ENCODE results near the gene TMEM107.
"Not testable (repeated sequence)": the region's sequence is repeated elsewhere in the genome, so short reads cannot be mapped to it uniquely, and the experiment has no call there.

TMEM107 gene

GRCh38 chr17:8176197-8176940, at the start of gene TMEM107:
Gene TMEM107 (minus strand): TSS chr17:8176380. CDS start chr17:8176286, 94 bp downstream.
- DNase-seq (ENCODE audit: low read depth in 2 of 2, low spot score in 1 of 2): peak; percentile 63 to 69

DNA sequence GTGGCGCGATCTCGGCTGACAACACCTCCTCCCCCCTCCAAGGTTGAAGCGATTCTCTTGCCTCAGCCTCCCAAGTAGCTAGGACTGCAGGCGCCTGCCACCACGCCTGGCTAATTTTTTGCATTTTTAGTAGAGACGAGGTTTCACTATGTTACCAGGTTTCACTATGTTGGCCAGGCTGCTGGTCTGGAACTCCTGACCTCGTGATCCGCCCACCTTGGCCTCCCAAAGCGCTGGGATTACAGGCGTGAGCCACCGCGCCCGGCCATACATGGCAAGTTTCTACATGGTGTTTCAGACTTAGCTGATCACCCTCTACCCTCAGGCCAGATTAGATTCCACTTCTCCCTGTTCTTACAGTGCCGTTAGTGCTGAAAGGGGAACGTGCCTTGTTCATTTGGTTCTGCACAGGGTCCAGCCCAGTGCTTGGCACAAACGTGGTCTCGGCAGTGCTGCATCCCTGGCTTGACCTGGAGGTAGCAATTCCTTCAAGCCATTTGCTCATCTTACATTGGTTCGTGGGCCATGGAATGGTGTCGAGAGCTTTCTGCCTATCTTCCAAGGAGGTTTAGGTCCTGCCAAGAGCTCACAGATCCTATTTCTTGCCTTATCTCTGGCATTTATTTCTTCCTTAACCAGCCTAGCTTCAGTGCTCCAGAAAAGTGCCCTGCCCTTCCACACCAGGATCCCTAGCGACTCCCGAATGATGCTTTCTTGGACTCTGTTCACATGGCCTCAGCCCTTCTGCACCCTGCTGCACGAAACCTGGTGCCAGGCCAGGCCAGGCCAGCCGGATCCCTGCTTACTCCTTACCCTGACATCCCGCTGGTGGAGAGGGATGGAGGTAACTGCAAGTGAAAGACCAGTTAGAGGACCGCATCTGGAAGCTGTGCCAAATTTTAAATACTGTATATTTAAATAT, 49.0 kb upstream of the TMEM107 start:
- no peak for DNase-seq (ENCODE audit: low read depth in 2 of 2, low spot score in 1 of 2)

DNA sequence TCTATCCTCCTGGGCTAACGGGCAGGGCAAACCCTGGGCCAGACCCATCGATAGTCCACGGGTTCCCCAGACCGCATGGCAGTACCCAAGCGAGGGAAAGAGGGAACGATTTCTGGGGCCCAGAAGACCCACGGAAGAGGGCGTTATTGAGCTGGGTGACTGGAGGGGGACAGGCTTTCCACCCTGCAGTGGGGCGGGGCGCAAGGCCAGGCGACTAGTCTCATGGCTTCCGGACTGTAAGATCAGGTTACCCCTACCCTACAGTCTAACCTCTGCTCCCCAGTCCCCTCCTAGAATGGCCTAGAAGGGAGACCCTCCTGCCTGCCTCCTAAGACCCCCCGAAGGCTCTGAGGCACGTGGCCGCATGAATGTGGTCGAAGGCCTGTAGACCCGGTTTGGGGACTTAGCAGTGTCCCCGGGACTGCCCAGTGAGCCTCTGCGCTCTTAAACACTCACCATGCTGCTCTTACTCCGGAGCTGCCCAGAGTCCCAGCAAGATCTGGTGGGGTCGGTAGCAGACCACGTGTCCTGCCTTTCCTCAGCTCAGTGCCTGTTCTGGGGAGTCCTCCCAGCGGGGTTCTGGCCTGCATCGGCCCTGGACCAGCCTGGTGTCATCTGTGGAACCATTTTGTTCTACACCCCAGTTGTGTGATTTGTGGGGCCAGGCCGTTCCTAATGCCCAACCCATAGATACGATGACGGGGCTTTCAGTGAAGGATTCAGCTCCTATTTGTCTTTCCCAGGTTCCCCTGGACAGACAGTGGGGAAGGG, 47.4 kb upstream of the TMEM107 start:
- DNase-seq (ENCODE audit: low read depth in 2 of 2, low spot score in 1 of 2): no peak

DNA sequence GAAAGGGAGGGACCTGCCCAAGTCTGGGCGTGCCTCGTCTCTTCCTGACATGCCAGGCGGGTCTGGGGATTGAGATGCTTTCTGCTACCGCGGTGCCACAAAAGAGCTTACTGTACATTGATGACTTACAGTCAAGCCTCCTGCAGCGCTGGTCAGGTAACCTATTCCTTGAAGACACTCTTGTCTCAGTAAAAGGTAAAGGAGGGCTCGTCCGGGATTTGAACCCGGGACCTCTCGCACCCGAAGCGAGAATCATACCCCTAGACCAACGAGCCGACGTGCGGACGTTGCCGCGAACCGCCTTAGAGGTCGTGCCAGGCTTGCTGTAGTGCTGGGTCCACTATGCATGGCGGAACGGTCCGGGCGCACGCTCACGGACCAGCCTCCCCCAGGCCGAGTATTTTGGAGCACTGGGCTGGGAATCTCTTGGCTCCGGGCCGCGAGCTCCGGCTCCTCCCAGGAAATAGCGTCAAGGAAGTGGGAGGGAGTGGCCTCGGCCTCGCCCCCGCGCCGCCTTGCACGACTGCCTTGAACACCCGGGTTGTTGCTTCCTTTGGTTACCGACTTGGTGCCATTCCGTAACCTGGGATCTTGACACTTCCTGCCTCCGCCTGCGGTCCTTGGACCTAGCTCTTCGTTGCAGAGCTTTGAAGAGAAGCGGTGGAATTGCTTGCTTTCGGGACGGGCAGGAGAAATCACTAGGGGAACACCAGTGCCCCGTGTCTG, 46.6 kb upstream of the TMEM107 start:
- peak; percentile 85 to 86 for DNase-seq (ENCODE audit: low read depth in 2 of 2, low spot score in 1 of 2)

DNA sequence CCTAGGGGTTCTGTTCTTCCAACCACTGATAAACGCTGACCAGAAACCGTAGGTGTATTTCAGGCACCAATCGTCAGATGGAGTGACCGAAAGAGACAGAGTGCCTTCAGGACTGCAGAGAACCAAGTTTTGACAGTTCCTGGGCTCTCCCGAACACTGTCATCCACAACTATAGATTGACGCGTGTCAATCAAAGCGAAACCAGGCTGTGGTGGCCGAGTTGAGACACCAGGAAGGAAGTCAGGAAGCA, 46.1 kb upstream of the TMEM107 start:
- DNase-seq (ENCODE audit: low read depth in 2 of 2, low spot score in 1 of 2): no peak

DNA sequence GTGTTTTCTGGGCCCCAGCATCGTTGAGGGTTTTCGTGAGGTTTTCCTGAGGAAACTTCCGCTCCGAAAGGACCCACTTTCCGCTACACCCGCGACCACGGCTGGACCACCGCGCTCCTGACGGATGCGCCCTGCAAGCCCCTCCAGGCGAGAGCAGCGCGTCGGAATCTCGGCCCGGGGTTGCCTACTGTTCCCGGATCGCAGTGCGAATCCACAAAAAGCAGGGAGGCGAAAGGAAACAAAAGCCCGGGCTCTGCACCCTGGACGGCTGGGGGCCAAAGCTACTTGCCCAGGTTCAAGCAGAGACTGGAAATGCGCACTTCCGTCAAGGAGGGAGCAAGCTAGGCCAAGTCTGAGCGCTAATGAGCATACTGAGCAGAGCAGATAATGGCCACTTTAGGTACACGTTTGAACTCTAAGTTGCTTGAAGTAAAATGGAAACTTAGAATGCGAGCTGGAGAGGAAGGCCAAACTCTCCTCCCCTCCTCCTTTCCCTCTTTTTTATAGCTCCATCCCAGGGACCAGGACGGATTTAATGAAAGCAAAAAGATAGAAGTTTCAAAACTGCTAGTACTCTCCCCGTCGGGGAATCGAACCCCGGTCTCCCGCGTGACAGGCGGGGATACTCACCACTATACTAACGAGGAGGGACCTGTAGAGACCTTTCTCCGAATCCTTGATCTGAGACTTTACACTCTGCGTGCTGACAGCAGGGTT, 45.6 kb upstream of the TMEM107 start:
- peak; percentile 80 to 84 for DNase-seq (ENCODE audit: low read depth in 2 of 2, low spot score in 1 of 2)

GRCh38 chr17:8220783-8221662, 44.8 kb upstream of the TMEM107 start:
- peak; percentile 76 to 77 for DNase-seq (ENCODE audit: low read depth in 2 of 2, low spot score in 1 of 2)

DNA sequence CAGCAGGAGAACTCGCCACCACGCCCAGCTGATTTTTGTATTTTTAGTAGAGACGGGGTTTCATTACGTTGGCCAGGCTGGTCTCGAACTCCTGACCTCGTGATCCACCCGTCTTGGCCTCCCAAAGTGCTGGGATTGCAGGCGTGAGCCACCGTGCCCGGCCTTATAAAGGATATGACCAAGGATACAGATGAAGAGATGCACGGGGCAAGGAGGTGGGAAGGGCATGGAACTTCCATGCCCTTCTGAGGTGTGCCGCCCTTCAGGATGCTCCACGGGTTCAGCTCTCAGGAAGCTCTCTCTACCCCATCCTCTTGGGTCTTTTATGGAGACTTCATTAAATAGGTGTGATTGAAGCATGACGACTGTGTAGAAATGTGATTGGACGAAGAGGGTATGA, 37.8 kb upstream of the TMEM107 start:
- not testable (repeated sequence) for DNase-seq (ENCODE audit: low read depth in 2 of 2, low spot score in 1 of 2)

DNA sequence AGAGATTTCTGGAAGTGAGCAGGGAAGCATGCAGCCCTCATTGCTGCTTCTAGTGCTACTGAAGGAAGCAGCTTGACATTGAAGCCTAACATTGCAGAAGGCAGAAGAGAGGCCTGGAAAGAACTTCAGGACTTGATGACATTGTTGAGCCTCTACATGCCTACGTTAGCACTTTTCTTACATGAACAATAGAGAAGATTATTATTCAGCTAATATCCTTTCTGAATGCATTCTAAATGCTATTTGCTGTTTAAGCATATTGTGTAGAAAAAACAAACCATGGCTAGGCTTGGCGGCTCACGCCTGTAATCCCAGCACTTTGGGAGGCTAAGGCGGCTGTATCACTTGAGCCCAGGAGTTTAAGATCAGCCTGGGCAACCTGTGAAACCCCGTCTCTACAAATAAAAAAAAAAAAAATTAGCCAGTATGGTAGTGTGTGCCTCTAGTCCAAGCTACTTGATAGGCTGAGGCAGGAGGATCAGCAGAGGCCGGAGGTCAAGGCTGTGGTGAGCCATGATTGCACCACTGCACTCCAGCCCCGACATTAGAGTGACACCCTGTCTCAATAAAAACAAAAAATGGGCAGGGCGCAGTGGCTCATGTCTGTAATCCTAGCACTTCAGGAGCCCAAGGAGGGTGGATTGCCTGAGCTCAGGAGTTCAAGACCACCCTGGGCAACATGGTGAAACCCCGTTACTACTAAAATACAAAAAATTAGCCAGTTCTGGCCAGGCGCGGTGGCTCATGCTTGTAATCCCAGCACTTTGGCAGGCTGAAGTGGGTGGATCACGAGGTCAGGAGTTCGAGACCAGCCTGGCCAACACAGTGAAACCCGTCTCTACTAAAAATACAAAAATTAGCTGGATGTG, 36.4 kb upstream of the TMEM107 start:
- no peak for DNase-seq (ENCODE audit: low read depth in 2 of 2, low spot score in 1 of 2)

DNA sequence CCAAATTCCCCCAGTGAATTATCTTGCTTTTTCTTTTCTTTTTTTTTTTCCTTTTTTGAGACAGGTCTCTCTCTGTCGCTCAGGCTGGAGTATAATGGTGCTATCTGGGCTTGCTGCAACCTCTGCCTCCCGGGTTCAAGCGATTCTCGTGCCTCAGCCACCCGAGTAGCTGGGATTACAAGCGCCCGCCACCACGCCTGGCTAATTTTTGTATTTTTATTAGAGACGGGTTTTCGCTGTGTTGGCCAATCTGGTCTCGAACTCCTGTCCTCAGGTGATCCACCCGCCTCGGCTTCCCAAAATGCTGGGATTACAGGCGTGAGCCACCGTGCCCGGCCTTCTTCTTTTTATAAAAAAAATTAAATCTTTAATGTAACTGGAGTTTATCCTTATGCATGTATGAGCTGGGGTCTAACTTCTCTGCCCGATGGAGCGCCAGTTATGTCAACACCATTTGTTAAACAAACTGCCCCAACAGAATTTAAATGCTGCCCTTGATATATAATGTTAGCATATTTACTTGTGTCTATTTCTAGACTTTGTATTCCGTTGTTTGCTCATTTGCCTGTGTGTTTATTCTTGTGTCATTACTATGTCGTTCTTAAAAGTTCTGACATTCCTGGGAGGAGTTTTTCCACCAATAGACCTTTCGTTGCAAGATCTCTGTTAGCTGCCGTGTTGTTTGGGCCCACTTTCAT, 34.7 kb upstream of the TMEM107 start:
- no peak for DNase-seq (ENCODE audit: low read depth in 2 of 2, low spot score in 1 of 2)

GRCh38 chr17:8209907-8210760, 34.0 kb upstream of the TMEM107 start, which contains the start of gene AURKB:
Gene AURKB (minus strand): TSS chr17:8210575. CDS start chr17:8210224, 351 bp downstream.
- peak; percentile 73 to 83 for DNase-seq (ENCODE audit: low read depth in 2 of 2, low spot score in 1 of 2)

DNA sequence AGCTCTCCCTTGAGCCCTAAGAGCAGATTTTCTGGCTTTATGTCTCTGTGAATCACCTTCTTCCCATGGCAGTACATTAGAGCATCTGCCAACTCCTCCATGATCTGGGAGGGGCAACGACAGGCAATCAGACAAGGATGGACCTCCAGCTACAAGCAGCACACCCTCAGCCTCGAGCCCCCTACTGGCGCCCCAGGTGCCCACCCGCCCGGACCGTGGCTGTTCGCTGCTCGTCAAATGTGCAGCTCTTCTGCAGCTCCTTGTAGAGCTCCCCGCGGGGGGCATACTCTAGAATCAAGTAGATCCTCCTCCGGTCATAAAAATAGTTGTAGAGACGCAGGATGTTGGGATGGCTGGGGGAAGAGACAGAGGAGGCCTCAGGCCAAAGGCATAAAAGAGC, 30.4 kb upstream of the TMEM107 start:
- DNase-seq (ENCODE audit: low read depth in 2 of 2, low spot score in 1 of 2): no peak

DNA sequence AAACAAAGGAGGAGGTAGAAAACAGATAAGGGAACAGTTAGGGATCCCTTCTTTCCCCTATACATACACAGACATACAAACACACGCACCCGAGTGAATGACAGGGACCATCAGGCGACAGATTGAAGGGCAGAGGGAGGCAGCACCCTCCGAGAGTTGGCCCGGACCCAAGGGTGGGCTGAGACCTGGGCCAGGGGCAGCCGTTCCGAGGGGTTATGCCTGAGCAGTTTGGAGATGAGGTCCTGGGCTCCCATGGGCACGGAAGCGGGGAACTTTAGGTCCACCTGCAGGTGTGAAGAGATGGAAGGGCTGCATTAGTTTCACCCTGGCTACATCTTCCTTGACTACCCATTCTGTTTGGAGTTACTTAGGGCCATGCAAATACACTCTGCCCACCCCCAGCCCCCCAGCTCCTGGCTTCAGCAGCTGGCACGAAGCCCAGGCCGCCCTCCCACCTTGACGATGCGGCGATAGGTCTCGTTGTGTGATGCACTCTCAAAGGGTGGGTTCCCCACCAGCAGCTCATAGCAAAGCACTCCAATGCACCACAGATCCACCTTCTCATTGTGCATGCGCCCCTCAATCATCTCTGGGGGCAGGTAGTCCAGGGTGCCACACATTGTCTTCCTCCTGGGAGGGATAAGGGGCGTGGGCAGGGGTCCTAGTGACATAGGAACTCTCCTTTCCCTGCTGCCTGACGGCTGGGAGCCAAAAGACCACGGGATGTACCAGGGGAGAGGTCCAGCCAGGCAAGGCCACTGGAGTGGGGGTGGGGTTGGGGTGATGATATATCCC, 28.8 kb upstream of the TMEM107 start:
- DNase-seq (ENCODE audit: low read depth in 2 of 2, low spot score in 1 of 2): no peak

DNA sequence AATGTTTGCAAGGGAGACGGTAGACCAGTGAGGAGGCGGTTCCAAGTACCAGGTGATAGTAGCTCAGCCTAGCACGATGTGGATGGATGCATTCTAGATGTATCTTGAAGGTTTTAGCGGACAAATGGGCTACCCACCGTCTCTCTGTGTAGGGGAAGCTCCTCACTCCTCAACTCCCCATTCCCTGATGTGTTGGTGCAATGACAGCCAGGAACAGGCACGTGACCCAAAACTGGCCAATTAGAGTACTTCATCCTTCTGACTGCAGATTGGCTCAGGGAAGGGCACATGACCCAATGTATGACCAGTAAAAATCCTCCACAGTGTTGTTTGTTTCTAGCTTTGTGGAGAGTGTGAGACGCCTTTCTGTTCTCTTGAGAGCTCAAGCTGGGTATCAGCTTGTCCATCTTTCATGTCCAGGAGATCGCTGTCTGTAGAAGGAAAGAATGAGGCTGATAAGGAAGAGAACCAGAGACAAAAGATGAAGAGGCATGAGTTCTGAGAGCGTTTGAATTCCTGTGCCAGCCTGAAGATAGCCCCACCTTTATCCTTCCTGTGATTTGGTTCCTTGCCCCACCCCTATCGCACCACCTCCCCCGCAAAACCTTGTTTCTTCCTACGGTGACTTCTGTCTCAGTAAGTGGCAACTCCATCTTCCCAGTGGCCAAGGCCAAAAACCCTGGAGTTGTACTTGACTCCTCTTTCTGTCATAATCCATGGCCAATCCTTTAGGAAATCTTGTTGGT, 16.1 kb upstream of the TMEM107 start:
- no peak for DNase-seq (ENCODE audit: low read depth in 2 of 2, low spot score in 1 of 2)

- DNase-seq (ENCODE audit: low read depth in 2 of 2, low spot score in 1 of 2): no peak
These were observed 14.3 kb upstream of the TMEM107 start for GRCh38 chr17:8190506-8190905.

Data from stimulated activated CD8-positive, alpha-beta memory T cell treated with anti-CD3 and anti-CD28 coated beads, Interleukin-4, amount 100 ng/mL, for 1 hour (primary cell).